Endothelial cell of umbilical vein (primary cell): ENCODE measurements around the gene KIF25. TPM values are rescaled to one million over a fixed set of nuclear protein-coding genes. Genes with fewer than 3 reads are reported as not detected.

Experiments
- BruUV-seq: library from RNA; stranded (reverse); fragments of 400-500 nt; replicated peaks from 2 replicates; lab custom pipeline; 2021; lab: Mats Ljungman, UMichigan
- CTCF ChIA-PET: fragments of 300-600, 350-600 bp; sonication (Branson Sonifier 250); formaldehyde crosslinking; loops from one replicate; lab custom pipeline; 2021; ENCODE audit warnings: antibody characterized with exemption, inconsistent platforms; lab: Charles Lee
- POLR2A ChIA-PET: fragments of 300-600, 350-600 bp; sonication (Branson Sonifier 250); formaldehyde crosslinking; loops from one replicate; lab custom pipeline; 2021; ENCODE audit warnings: antibody characterized with exemption, inconsistent platforms; lab: Charles Lee
- DNase-seq: peaks from one replicate; pipeline ENCODE4 v3.0.0-alpha.2; 2011; ENCODE audit warnings: low read depth, low spot score
- FAIRE-seq: peaks from 2 replicates; lab custom pipeline; 2011; peaks lifted over from hg19 to GRCh38; lab: Jason Lieb, UNC
- H2AFZ ChIP-seq: 2 replicates; pipeline ENCODE4 v1.6.0; 2012; ENCODE audit warnings: low read depth, low read length, control low read depth, inconsistent platforms
- H3K27ac ChIP-seq: 2 replicates; pipeline ENCODE4 v1.5.1; 2011; ENCODE audit warnings: low read depth, mild to moderate bottlenecking, control low read depth, low read length, moderate library complexity; ENCODE audit not compliant: insufficient read depth
- H3K27me3 ChIP-seq, 2 experiments: 2 replicates each; pipeline versions ENCODE4 v1.6.0 to v1.6.1; 2011; ENCODE audit warnings: low read length in 2 of 2, mixed read lengths in 1 of 2; ENCODE audit not compliant: control insufficient read depth in 2 of 2, insufficient read depth in 2 of 2
- H3K36me3 ChIP-seq, 2 experiments: 2 replicates in 1 of 2; 3 replicates in 1 of 2; pipeline ENCODE4 v1.5.1; 2011; ENCODE audit warnings: low read length in 2 of 2, mild to moderate bottlenecking in 1 of 2, moderate library complexity in 1 of 2; ENCODE audit not compliant: control insufficient read depth in 2 of 2, insufficient read depth in 2 of 2; ENCODE audit errors: extremely low read depth in 1 of 2
- H3K4me1 ChIP-seq: 3 replicates; pipeline ENCODE4 v1.5.1; 2011; ENCODE audit warnings: mild to moderate bottlenecking, low read length; ENCODE audit not compliant: control insufficient read depth, insufficient read depth; ENCODE audit errors: extremely low read depth
- H3K4me2 ChIP-seq: 2 replicates; pipeline ENCODE4 v1.6.1; 2011; ENCODE audit warnings: low read length, control low read depth, mixed read lengths; ENCODE audit not compliant: insufficient read depth
- H3K4me3 ChIP-seq, 3 experiments: fragments of 200-600 bp in 1 of 3; sonication (generic), shearing (Covaris generic) in 1 of 3; replicated peaks in 1 of 3; 2 replicates each; pipeline ENCODE4 v1.5.1; 2011 to 2016; ENCODE audit warnings: control low read depth in 3 of 3, low read length in 3 of 3, mild to moderate bottlenecking in 2 of 3, inconsistent platforms in 1 of 3, low read depth in 1 of 3, moderate library complexity in 1 of 3; ENCODE audit not compliant: insufficient read depth in 1 of 3
- H3K79me2 ChIP-seq: 2 replicates; pipeline ENCODE4 v1.6.0; 2012; ENCODE audit warnings: low read length, inconsistent platforms; ENCODE audit not compliant: control insufficient read depth, insufficient read depth
- H3K9ac ChIP-seq: replicated peaks from 2 replicates; pipeline ENCODE3; 2011; ENCODE audit warnings: low read length, control low read depth; ENCODE audit not compliant: insufficient read depth; ENCODE audit errors: extremely low read depth
- H3K9me1 ChIP-seq: replicated peaks from 3 replicates; pipeline ENCODE4 v1.6.0; 2011; ENCODE audit warnings: mild to moderate bottlenecking, low read length; ENCODE audit not compliant: control insufficient read depth, insufficient read depth; ENCODE audit errors: extremely low read depth
- H3K9me3 ChIP-seq: replicated peaks from 2 replicates; pipeline ENCODE4 v1.5.1; 2012; ENCODE audit warnings: low read length, inconsistent platforms; ENCODE audit not compliant: control insufficient read depth, insufficient read depth
- H4K20me1 ChIP-seq: replicated peaks from 2 replicates; pipeline ENCODE3; 2011; ENCODE audit warnings: mild to moderate bottlenecking, low read length; ENCODE audit not compliant: control insufficient read depth, insufficient read depth; ENCODE audit errors: extremely low read depth
- EZH2 ChIP-seq: IDR thresholded peaks from 2 replicates; pipeline ENCODE4 v1.6.1; 2012; ENCODE audit warnings: borderline replicate concordance, low read depth, mild to moderate bottlenecking, moderate library complexity, low read length, inconsistent platforms; ENCODE audit not compliant: severe bottlenecking
- FOS ChIP-seq: IDR thresholded peaks from 2 replicates; pipeline ENCODE4 v1.6.1; 2011; ENCODE audit warnings: mild to moderate bottlenecking, low read length, moderate library complexity, borderline replicate concordance; ENCODE audit not compliant: insufficient read depth
- GATA2 ChIP-seq: IDR thresholded peaks from 2 replicates; pipeline ENCODE4 v1.7.0; 2011; ENCODE audit warnings: low read depth, mild to moderate bottlenecking, moderate library complexity, mixed read lengths, low read length; ENCODE audit not compliant: insufficient read length, insufficient read depth
- JUN ChIP-seq: IDR thresholded peaks from 2 replicates; pipeline ENCODE4 v1.6.1; 2011; ENCODE audit warnings: borderline replicate concordance, low read depth; ENCODE audit not compliant: insufficient read length, insufficient read depth
- MYC ChIP-seq: IDR thresholded peaks from one replicate; pipeline ENCODE4 v1.6.1; 2011; ENCODE audit warnings: mild to moderate bottlenecking, low read depth, low read length
- POLR2A ChIP-seq: IDR thresholded peaks from 2 replicates; pipeline ENCODE4 v1.6.1; 2012; ENCODE audit warnings: low read depth, mild to moderate bottlenecking, control low read depth, low read length
- POLR2AphosphoS5 ChIP-seq: IDR thresholded peaks from 2 replicates; pipeline ENCODE4 v1.6.1; 2012; ENCODE audit warnings: low read depth, mild to moderate bottlenecking, control low read depth, low read length, moderate library complexity; ENCODE audit not compliant: insufficient read depth
- dilution Hi-C: fragments of 300-500 bp; cut with MboI; formaldehyde crosslinking; loops from one replicate; pipeline ENCODE4 v1.15.0; 2019; ENCODE audit warnings: low sequenced_read_pairs; ENCODE audit not compliant: extremely low pct_ligation_motif_present
- intact Hi-C: fragments of 100-400 bp; cut with micrococcal nuclease; formaldehyde crosslinking; loops from one replicate; pipeline ENCODE4 v1.10.0; 2022
- polyA plus RNA-seq, 4 experiments: library from polyadenylated mRNA; depleted of rRNA in 3 of 4; stranded (reverse) in 3 of 4; unstranded in 1 of 4; fragments of >200 nt; gene quantifications; 2 replicates each; pipeline versions ENCODE4 v1.2.1 to v1.2.3, GENCODE V29; 2011 to 2012; ENCODE audit warnings: missing spikeins in 1 of 4
- total RNA-seq: library from RNA; stranded (reverse); gene quantifications from 2 replicates; pipeline ENCODE4 v1.2.3, GENCODE V29; 2021
- TF ChIP-seq, protein P1 (sequence below), 2 donors: IDR thresholded peaks; 1 replicate in 1 of 2; 2 replicates in 1 of 2; pipeline ENCODE4 v1.5.1; 2011; ENCODE audit warnings: low read length in 2 of 2, mild to moderate bottlenecking in 2 of 2, moderate library complexity in 2 of 2, control low read depth in 1 of 2, inconsistent platforms in 1 of 2, low read depth in 1 of 2; ENCODE audit not compliant: insufficient read depth in 1 of 2; ENCODE audit errors: extremely low read depth in 1 of 2
- TF ChIP-seq, protein P2 (sequence below): IDR thresholded peaks from 2 replicates; pipeline ENCODE4 v1.6.1; 2011; ENCODE audit not compliant: insufficient read depth, insufficient read length

The KIF25 gene
- total and polyA plus RNA-seq, 2 donors (not counting 3 experiments of a cell fraction or from before 2014, with no cell fraction given) = not detected

DNA sequence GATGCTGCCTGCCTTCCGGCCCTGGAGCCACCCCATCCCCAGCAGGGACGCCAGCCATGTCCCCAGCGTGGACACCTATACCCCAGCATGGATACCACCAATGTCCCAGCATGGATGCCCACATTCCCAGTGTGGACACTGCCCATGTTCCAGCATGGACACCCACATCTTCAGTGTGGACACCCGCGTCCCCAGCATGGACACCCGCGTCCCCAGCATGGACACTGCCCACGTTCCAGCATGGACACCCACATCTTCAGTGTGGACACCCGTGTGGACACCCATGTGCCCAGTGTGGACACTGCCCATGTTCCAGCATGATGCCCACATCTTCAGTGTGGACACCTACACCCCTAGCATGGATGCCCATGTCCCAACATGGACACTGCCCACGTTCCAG lies 88.6 kb downstream of the KIF25 start:
- TF ChIP-seq, protein P1, sequence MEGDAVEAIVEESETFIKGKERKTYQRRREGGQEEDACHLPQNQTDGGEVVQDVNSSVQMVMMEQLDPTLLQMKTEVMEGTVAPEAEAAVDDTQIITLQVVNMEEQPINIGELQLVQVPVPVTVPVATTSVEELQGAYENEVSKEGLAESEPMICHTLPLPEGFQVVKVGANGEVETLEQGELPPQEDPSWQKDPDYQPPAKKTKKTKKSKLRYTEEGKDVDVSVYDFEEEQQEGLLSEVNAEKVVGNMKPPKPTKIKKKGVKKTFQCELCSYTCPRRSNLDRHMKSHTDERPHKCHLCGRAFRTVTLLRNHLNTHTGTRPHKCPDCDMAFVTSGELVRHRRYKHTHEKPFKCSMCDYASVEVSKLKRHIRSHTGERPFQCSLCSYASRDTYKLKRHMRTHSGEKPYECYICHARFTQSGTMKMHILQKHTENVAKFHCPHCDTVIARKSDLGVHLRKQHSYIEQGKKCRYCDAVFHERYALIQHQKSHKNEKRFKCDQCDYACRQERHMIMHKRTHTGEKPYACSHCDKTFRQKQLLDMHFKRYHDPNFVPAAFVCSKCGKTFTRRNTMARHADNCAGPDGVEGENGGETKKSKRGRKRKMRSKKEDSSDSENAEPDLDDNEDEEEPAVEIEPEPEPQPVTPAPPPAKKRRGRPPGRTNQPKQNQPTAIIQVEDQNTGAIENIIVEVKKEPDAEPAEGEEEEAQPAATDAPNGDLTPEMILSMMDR (IDR thresholded peaks at IDR 0.05; ENCODE audit: extremely low read depth in 1 of 2, insufficient read depth in 1 of 2, low read depth in 1 of 2, low read length in 2 of 2) = no peak
- TF ChIP-seq GATA2 = no peak
- TF ChIP-seq, protein P2, sequence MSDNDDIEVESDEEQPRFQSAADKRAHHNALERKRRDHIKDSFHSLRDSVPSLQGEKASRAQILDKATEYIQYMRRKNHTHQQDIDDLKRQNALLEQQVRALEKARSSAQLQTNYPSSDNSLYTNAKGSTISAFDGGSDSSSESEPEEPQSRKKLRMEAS = no peak
- no peak for TF ChIP-seq JUN
- TF ChIP-seq MYC = no peak
- TF ChIP-seq POLR2A = no peak
- no peak for TF ChIP-seq FOS
- TF ChIP-seq EZH2 = no peak
- TF ChIP-seq POLR2AphosphoS5 = no peak
- no peaks in the 10 kb centered on the region for H3K9me3 ChIP-seq
- H3K4me1 ChIP-seq = no peaks in the 10 kb centered on the region
- dilution Hi-C loops = no loop called here
- no peak overlapping the region for H2AFZ ChIP-seq
- intact Hi-C loops = no loop called here
- ChIA-PET POLR2A (no interaction called here), CTCF (no interaction called here)
- H3K36me3 ChIP-seq = no peaks in the 10 kb centered on the region
- H3K27me3 ChIP-seq = no peaks in the 10 kb centered on the region
- BruUV-seq = no TSS peak
- H4K20me1 ChIP-seq = no peaks in the 10 kb centered on the region
- no peaks in the 10 kb centered on the region for H3K9me1 ChIP-seq
- H3K4me2 ChIP-seq = no peak overlapping the region
- DNase-seq = no peak
- no peak for FAIRE-seq
- no peak overlapping the region for H3K4me3 ChIP-seq
- no peak overlapping the region for H3K27ac ChIP-seq
- no peak overlapping the region for H3K9ac ChIP-seq
- no peaks in the 10 kb centered on the region for H3K79me2 ChIP-seq
